GM18858 (cell line): Measurements from ENCODE around the gene PHC2.

ENCODE experiments used
- ATAC-seq: cut with Tn5 transposase; IDR thresholded peaks from one replicate; pipeline ENCODE4 v1.9.1; 2021; ENCODE audit not compliant: unreplicated experiment

Gene PHC2

DNA sequence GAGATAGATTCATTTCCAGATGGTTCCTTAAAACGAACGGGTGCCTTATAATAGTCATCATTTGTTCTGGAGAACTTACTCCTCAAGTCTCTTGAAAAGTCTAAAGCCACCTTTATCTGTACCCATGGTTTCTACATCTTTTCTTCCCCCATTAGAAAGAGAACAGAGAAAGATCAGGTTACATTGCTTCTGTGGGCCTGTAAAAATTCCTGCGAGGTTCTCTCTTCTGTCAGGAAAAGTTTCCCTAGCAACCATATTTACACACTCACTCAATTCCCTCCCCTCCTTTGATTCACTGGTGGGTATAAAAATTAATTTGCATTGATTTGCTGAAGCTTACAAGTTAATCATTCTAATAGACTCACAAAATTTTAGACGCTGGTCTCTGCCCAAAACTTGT, 6.7 kb downstream of the PHC2 start:
- ATAC-seq, result no peak

DNA sequence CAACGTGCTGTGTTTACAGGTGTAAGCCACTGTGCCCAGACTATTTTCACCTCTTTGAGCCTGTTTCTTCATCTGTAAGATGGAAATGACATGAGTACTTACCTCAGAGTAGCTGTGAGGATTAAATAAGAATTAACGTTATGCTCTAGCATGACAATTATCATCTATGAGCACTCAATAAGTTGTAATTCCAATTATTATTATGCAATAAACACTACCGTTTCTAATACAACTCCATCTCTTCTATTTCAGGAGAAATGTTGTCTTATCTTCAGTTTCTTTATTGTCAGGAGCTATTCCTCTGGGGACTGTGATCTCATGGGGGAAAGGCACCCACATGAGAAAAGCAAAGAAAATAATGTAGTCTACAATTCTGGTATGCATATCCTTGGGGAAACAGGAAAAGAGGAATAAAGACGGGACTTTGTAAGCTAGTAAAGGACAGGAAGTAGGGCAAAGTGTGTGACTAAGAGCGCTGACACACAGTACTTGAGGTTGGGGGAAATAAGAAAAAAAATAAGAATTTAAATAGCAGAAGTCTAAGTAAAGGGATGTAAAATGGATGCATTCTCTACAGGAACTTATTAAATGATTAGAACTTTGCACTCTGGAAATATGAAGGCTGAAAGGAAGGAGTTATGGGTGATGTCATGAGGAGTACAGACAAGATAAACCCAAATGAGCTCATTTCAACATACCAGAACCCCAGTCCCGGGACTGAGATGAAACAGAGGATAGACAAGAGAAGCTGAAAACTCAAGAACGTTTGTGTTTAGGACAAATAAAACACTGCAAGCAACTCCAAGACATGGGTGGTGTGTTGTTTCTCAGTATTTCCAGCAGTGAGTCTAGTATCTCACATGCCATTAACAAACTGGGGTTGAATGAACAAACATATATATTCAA, 9.8 kb downstream of the PHC2 start:
- ATAC-seq, result no peak

DNA sequence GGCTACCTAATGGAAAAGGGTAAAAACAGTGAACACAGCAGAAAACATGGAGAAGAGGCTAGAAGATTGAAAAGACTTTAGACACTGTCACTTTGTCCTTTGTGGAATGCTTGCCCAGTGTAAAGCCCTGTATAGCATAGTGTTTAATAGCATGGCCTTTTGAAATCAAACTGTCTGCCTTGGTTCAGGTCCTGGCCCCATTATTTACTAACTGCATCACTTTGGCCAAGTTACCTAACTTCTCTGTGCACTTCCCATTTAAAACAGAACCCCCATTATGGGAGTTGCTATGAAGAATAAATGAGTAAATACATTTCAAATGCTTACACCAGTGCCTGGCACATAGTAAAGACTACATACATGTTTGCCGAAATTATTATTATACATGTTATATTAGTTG, 12.1 kb downstream of the PHC2 start:
- ATAC-seq, result no peak

DNA sequence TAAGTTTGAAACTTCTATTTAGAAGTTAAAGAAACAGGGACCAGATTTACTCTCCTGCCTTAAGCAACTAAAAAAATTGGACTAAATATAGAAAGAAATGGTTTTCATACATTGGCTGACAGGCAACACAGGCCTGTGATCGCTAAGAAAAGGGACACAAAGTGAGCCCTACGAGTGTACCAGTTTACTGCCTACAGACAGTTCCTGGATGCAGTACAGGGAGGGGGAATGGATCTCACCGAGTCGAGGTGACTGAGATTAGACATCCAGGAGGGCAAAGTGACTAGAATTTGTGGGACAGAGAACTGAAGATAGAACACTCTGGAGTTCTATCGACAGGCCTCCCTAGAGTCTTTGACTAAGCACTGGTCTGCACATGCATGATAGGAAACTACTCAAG, 16.0 kb downstream of the PHC2 start:
- no peak for ATAC-seq

DNA sequence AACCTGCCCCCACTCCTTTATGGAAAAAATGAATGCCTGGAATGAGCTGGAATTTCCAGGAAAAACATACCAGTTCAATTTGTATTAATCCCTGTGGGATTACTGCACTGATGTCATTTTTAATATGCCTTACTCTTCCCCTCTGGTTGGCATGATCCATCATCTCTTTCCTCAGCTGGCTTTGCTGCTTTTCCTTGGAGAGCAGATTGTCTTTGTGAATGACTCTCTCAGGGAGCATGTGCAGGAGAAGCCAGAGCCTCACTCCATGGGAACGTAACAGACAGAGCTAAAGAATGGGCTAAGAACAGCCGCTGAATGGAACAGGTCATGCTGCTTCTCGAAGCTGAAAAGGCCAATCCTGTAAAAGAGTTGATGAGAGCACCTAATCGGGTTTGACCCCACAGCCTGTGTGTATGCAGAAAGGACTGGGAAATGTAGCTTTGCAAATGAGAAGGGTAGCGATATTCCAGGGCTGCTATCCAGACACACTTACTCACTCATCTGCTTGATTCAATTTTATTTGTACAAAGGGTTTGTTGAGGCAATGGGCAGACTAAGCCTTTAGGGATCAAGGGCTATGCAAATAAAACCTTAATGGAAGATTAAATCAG, 20.7 kb downstream of the PHC2 start:
- ATAC-seq, result no peak

DNA sequence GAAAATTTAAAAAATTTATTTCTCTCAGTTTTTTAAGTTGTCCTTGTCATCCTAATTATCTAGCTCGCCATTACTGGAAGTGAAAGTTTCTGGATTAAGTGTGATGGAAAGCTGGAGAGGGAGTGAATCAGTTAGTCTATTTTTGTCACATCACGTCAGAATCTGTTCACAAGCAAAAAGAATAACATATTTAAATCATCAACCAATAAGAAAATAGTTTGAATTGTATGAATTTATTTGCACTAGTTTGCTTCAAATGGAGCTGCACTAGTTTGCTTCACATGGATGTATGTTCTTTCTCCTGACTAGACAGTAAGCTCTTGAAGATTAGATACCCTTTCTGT, 22.8 kb downstream of the PHC2 start:
- no peak for ATAC-seq

DNA sequence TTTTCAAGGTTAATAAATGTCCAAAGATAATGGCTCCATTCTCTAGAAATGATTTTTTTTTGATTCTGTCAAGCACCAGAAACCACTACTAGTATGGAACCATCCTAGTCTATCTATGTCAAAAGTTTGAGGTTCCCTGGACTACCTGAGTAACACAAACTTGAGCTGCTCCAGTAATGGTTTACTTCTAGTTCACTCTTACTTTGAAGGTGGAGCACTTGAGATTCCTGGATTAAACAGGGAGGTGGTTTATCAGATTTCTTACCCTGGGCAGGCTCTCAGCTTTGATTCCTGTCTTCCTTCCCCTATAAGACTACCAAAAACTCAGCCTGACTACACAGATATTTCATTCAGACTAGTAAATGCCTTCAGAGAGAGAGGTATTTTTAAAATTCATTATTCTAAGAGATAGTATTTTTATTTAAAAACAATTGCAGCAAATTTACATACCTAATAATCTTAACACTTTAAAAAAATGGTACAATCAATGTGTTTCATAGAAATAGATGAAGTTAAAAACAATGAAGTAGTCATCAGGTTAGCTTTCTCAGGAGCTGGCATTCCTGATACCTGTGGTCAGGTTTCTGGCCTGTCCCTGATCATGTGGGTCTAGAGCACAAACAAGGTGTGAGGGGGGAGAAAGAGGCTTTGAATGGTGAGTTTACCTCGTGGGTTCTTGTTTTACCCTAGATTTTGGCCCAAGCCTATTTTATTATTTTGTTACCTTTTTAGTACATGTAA, 23.4 kb downstream of the PHC2 start:
- ATAC-seq, result no peak

DNA sequence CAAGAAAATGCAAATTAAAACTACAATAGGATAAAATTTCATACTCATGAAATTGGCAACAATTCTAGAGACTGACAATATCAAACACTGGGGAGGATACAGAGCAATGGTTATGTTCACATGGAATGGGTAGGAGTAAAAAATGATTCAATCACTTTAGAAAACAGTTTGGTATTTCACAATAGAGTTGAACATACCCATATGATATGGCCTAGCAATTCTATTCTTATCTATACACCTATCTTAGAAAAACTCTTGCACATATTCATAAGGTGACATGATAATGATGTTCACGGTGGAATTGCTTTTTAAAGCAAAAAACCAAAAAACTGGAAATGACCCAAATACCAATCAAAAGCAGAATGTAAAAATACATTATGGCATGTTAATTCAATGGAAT, 28.7 kb downstream of the PHC2 start:
- ATAC-seq, result no peak

DNA sequence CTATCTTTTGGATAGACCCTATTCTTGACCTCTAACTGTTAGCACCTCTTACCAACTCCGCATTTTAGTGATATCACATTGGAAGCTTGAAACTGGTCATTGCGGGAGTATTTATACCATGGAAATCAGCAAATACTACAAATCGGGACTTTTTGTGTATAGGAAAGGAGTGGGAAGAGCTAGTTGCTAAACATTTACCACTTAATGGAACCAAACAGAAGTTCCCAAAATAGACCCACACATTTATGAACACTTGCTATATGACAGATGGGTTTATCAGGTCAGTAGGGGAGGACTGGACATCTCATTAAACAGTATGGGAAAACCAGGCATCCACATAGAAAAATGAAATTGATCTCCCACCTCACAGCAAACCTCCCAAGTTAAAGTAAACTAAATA, 29.4 kb downstream of the PHC2 start:
- no peak for ATAC-seq

DNA sequence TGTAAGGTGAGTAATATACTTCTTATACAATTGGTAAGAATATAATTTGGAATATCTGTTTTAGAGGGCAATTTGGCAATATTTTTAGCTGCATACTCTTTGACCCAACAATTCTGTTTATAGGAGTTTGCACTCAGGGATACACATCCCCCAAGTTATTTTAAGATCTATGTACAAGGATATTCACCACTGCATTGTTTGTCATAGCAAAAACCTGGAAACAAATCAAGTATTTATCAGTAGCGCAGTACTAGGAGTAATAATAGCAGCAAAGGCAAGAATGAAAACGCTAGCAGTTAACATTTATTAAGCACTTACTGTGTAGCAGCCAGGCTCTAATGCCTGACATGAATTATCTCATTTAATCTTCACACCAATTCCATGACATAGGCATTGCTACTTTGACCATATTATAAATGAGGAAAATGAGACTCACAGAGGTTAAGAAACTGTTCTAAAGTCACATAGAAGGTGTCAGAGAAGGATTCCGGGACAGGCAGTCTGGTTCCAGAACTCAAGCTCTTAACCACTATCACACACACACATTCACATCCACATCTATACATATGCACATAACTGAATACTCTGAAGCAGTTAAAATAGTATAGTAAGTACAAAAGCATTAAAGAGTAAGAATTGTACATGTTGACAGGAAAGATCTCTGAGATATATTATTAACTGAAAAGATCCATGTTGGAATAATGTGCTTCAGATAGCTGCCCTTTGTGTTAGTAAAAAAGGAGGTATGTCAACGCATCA, 30.6 kb downstream of the PHC2 start:
- no peak for ATAC-seq

DNA sequence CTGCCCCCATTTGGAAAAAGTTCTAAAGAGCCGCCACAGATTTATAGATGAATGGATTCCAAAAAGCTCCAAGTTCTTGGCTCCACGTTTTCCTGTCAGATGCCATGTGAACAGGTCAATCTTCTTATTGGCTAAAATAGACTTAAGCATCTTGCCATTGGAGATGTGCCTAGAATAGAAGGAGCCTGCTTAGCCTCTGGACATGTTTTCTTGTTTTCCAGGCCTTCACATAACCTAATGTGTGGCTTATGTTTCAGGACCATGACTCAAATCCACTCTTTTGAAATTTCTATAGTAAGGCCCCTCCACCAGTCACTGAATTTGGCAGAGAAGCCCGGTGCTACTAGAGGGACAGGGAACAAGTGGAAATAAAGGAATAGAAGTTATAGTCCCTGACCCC, 31.5 kb downstream of the PHC2 start:
- no peak for ATAC-seq

DNA sequence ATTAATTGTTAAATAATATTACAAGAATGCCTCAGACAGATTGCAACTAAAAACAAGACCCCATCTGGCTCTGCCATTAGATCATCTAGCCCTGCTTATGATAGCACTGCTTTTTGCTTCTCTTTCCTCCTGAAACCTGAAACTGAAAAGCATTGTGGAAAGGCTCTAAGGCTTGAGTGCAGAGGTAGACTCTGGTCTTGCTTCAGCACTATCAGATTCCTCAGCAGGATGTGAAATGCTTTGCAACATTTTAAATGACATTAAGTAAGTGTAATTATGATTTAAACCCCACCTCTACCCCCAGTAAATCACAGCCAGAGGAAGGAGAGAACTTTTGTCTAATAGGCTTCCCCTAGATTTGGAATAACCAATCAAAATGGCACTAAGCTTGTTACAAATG, 32.9 kb downstream of the PHC2 start:
- ATAC-seq, result no peak

DNA sequence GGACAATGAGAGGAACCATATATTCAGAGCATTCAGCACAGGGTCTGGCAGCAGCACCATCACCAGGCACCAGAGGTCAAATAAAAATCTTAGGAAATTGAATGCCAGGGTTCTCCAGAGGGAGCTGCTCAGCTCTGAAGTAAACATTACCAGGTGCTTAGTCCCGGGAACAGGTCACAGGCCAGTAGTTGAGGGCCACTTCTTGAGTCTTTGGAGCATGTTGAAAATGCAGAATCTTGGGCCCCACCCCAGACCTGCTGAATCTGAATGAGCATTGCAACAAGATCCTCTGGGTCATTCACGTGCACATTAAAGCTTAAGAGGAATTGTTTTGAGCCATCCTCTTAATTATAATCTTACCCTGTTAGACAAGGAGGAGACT, 33.8 kb downstream of the PHC2 start:
- ATAC-seq, result no peak

DNA sequence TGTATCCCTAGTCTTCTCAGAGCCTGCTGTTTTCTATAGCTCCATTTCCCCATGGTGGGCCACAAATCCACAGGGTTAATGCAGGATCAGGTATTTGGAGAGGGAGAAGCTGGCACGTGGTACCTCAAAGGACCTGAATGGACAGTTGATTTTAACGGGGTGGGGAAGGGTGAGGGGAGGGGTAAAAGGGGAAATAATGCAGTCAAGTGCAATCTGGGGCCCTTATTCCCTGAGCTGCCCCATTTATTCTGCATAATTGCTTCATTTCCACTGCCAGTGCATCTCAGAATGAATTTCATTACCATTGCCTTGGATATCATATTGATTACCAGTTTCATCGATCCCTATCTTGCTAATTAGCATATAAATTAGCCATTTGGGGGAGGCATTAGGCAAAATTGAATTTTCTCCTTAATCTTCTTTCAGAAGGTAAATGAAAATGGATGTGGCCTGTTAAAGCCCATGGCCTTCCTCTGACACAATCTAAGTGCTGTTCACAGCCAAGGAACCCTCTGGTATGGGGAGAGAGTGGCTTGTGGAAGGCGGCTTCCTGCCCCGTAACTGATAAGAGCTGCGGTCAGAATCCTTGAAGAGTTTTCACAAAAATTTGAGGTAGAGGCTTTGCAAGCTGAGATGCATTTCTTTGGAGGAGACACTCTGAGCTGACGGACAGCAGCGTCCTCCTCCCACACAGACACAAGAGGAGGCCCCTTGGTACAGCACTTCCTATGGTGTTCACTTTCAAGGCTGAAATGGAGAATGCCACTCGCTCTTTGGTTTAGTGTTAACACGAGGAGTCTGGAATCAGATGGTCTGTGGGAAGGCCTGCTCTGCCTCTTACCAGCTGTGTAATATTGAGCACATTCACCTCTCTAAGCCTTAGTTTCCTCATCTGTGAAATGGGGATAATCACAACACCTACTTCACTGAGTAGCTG, 34.4 kb downstream of the PHC2 start:
- no peak for ATAC-seq

DNA sequence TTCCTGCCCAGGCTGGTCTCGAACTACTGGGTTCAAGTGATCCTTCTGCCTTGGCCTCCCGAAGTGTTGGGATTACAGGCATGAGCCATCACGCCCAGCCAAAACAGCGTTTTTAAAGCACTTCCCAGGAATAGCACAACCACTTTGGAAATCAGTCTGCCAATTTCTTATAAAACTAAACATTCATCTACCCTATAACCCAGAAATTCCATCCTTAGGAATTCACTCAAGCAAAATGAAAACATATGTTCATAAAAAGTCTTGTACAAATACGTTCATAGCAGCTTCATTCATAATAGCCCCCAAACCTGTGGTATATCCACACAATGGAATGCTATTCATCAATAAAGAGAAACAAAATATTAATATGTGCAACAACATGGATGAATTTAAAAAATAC, 36.1 kb downstream of the PHC2 start:
- no peak for ATAC-seq

DNA sequence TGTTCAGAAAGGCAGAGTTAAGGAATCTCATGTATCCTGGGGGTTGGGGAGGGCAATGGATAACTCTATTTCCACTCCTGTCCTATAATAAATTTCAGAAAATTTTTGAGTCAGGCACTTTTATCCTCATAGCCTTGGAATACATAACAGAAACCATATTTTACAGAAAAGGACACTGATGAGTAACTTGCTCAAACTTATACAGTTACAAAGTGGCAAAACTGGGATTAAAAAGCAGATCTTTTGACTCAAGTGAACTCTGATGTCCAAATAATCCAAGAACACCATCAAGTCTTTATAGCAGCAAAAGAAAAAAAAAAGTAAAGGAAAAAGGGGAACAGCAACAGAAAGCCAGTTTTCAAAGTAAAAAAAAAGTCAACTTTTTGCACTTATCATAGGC, 36.9 kb downstream of the PHC2 start:
- ATAC-seq, result no peak

DNA sequence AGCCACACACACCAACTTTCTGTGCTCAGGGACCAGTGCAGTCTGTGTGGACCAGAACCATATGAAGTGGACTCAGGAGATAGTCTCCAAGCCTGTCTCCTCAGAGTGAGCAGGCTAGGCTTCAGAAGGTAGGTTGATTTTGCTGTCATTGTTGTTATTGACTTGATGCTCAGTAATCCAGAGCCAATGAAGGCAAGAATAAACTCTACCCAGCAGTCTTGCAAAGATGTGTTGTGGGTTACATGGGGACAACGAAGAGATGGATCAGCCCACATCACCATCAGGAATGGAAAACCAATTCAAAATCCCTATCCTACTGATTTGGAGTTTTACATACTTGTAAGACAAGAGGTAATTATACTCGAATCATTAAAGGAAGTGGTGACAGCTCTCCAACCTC, 37.4 kb downstream of the PHC2 start:
- no peak for ATAC-seq

DNA sequence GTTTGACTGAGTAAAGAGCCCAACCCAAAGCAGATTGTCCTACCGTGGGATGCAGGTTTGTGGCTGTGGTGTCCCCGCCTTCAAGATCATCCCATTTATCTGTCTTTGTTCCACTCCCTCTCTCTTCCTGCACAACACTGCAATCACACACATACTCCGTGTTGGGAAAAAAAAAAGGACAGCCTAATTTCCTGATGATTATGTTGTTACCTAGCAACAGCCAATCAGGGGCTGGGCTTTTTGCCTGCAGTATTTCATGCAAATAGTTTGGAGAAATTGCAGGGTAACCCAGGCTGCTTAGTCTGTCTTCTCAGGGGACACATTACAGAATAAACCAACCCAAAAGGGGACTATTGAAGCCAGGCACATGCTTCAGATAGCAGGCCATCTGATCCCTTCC, 38.3 kb downstream of the PHC2 start:
- no peak for ATAC-seq

DNA sequence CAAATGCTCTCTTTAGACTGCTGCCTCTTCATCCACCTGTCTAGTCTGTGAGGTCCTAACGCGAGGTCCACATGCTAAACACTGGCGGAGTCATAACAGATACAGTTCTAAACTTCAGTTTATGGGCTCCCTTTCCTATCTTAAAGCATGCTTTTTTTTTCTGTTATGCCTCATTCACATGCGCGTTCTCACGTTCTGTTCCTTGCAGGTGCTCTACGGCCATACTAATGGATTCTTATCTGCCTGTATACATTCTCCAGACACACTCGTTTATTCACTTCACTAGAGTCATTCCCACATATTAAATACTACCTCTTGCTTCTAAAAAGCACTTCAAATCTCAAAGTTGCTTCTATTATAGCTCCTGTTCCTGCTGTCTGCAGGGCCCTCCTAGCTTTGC, 38.7 kb downstream of the PHC2 start:
- no peak for ATAC-seq

DNA sequence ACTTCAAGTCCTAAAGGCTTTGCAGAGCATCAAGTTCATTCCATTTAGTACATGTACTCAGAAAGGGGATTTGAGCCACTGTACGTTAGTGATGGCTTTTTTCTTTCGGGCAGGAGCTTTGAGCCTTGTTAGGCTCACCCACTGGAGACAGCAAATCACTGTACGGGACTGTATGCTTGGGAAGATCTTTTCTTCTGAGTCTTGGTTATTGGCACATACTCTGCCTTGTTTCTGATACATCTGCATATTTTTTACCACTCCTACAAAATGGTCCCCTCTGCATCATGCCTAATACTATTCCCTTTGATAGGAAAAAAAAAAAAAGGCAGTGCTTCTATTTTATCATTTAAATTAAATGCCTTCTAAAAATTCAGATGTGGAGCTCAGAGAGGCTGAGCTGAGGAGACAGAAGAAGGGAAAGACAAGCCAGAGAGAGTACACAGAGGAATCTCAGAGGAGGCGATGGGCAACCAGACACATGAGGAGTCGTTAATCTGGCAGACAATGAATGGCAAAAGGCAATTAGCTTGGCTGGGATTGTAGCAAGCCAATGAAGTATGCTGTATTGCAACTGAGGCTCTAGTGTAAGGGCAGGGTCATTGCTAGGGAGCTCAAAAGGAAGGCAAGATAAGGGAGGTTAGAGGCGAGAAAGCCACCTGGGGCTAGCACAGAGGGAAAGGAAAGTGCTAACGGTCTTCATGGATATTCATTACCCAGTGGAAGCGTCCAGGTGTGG, 39.4 kb downstream of the PHC2 start:
- no peak for ATAC-seq
